GM12864 (cell line): ENCODE results near the gene CTCF.

ENCODE experiments used
- DNase-seq: peaks from one replicate; pipeline ENCODE4 v3.0.0-alpha.2; 2011; ENCODE audit warnings: low read depth
- H3K4me3 ChIP-seq: 2 replicates; pipeline ENCODE4 v1.5.1; 2011; ENCODE audit warnings: mild to moderate bottlenecking, low read depth, low read length, control low read depth
- CTCF ChIP-seq: IDR thresholded peaks from 2 replicates; pipeline ENCODE4 v1.5.1; 2011; ENCODE audit warnings: low read depth, mild to moderate bottlenecking, moderate library complexity, low read length, control low read depth, inconsistent platforms; ENCODE audit errors: missing control alignments

The CTCF gene

DNA sequence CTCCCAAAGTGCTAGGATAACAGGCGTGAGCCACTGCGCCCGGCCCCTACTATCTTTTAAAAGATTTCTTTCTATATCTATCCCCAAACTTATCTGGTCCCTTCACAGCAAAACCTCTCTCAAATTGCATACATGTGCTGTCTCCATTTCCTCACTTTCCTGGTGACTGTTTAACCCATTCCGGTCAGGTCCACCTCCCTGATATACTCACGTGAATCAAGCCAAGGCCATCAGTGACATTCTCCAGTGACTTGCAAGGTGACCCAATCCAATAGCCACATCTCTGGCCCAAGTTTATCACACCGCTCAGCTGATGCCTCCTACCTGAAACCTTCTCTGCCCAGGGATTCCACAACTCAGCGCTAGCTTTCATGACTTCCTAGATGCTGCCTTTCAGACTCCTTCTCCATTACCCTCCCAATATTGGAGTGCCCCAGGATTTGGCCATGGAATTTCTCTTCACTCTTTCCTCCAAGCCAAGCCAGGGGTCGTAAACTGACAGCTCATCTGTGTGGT lies 1.4 kb upstream of the CTCF start:
- no peak for DNase-seq
- peak overlapping the region; percentile 73 for H3K4me3 ChIP-seq
- no peak for TF ChIP-seq CTCF

- peak overlapping the region; percentile 73 for H3K4me3 ChIP-seq
- no peak for TF ChIP-seq CTCF
- no peak for DNase-seq
These were observed 864 bp upstream of the CTCF start for GRCh38 chr16:67561501-67561823.

GRCh38 chr16:67561824-67562525 lies 351 bp upstream of the CTCF start:
- peak; percentile 91 for DNase-seq
- no peak for TF ChIP-seq CTCF
- peak overlapping the region; percentile 97 for H3K4me3 ChIP-seq

DNA sequence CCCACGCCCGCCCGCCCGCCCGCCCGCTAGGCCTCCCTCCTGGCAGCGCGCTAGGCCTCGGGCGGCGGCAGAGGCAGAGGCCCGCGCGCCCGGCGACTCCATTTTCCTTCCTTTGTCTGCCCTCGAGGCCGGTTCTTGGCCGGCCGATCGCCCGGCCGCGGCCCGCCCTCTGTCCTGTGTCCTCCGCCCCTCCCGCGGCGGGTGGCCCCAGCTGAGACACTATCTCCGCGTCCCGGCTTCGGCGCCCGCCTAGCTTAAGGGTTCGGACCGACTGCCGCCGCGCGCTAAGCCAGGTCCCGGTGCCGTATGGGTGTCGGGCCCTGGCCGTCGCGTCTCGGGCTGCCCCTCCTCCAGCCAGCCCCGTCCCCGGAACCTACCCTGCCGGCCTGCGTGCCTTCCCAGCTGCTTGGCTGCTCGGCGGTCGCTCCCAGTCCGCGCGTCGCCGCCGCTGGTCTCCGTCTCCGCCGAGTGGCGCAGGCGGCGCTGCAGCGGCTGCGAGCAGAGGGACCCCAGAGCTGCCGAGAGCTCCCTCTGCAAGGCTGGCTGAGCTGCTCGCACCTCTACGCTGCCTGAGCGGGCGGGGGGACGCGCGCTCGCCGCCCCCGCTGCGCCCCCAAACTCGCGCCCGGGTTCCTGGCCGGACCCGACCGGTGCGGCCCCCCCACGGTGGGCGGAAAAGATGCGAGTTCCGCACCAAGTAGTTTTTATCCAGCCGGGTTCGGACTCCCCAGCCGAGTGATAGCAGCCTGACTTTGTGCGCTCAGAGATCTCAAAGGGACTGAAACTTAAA lies 787 bp downstream of the CTCF start:
- DNase-seq = no peak
- H3K4me3 ChIP-seq = peak overlapping the region; percentile 97
- TF ChIP-seq CTCF = peak; percentile 10

DNA sequence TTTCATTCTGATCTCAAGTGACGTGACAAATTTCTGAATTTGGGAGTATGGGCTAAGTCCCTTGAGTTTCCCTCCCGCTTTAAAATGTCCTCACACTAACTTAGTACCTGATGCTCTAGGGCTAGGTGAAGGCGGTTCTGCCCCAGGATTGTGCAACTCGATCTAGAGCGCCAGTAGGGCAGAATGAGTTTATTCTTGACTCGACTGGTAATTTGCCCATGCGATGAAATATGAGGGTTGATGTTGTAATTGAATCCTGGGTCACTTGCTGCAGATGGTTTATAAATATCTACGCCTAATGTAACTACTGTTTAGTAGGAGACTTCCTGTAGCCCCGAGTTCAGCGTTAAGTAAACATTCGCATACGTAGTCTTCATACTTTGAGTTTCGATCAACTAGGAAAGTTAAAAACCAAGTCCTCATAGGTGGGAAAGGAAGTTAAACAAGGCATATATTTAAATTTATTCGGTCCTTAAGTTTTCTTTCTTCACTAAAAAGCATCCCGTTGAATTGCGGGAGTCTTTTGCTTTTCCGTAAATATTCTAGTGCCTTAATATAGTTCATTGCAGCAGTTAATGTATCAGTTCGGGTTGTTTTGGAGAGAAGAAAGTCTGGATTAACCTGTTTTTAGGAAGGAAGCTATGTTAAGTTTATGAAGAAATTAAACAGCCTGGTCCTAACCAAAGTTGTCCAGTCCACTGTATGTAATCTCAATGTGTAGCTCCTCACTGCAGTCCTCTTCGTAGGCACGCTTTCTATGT lies 1.6 kb downstream of the CTCF start:
- TF ChIP-seq CTCF = no peak
- DNase-seq = no peak
- peak overlapping the region; percentile 97 for H3K4me3 ChIP-seq

GRCh38 chr16:67565470-67566100 lies 3.3 kb downstream of the CTCF start:
- no peak for DNase-seq
- TF ChIP-seq CTCF = no peak
- H3K4me3 ChIP-seq = peak overlapping the region; percentile 97
